ENCODE data around the gene PDE4B.

DNA sequence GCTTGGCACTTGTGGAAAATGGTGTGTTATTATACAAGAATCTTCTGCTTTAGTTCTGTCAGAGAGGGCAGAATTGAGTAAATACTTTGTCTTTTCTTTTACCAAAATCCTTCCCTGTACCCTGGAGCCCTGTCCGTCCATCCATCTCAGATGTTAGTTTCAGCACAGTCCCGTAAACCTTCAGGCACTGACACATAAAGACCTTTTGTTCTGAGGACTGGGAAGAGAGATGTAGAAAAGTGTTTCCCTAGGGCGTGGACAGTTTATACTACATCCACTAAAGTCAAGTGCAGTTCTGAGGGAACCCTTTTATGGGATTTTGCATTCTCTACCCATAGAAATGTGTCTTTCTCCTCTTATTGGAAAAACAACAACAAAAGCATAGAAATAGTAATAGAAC is 162.4 kb downstream of the PDE4B start:
- TF ChIP-seq, protein P1, sequence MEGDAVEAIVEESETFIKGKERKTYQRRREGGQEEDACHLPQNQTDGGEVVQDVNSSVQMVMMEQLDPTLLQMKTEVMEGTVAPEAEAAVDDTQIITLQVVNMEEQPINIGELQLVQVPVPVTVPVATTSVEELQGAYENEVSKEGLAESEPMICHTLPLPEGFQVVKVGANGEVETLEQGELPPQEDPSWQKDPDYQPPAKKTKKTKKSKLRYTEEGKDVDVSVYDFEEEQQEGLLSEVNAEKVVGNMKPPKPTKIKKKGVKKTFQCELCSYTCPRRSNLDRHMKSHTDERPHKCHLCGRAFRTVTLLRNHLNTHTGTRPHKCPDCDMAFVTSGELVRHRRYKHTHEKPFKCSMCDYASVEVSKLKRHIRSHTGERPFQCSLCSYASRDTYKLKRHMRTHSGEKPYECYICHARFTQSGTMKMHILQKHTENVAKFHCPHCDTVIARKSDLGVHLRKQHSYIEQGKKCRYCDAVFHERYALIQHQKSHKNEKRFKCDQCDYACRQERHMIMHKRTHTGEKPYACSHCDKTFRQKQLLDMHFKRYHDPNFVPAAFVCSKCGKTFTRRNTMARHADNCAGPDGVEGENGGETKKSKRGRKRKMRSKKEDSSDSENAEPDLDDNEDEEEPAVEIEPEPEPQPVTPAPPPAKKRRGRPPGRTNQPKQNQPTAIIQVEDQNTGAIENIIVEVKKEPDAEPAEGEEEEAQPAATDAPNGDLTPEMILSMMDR (IDR thresholded peaks at IDR 0.05) = no peak
- no peak for TF ChIP-seq POLR2A (IDR thresholded peaks at IDR 0.05)

All from heart left ventricle (tissue), 13 donors.